ENCODE measurements around the gene EMP1.

EMP1 gene

DNA sequence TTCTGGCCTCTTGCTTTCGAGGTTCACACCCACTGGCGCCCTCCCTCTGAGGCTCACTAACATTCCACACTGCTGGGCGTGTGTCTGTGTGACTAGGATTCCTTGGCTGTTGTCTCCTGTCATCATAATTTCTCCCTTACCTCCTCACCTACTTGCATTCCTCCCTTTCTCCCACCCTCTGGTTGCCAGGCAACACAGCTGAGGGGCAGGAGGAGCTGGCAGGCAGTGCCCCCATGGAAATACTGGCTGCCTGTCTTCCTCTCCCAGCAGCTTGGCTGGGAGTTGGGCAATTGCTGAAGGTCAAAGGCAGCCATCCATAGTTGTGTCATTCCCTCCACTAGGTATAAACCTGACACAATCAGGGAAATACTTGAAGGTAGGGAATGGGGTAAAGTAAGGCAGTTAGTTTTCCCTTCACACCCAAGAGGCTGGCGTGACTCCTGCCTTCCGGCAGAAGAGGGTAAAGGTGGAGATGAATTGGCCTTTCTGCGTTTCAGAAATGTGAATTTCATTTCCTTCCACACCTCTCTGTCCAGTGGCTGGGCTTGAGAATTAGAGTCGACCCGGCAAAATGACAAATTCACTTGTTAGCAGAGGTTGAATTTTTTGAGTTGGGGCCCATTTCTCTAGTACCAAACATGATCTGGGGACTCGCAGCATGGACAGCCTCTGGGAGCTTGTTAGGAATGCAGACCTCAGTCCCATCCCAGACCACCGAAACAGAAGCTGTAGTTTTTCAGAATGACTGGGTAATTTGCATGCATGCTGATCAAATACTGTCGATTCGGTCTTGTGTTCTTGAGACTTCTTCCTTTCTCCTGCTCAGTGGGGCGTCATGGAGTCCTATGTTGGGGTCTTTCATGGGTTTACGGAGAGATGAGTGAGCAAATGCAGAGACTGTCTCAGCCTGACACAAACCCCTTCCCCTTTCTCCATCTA, 24.3 kb upstream of the EMP1 start:
- DNase-seq = peak in 4 of 56 donors; percentile 3 to 11 (median 4)

DNA sequence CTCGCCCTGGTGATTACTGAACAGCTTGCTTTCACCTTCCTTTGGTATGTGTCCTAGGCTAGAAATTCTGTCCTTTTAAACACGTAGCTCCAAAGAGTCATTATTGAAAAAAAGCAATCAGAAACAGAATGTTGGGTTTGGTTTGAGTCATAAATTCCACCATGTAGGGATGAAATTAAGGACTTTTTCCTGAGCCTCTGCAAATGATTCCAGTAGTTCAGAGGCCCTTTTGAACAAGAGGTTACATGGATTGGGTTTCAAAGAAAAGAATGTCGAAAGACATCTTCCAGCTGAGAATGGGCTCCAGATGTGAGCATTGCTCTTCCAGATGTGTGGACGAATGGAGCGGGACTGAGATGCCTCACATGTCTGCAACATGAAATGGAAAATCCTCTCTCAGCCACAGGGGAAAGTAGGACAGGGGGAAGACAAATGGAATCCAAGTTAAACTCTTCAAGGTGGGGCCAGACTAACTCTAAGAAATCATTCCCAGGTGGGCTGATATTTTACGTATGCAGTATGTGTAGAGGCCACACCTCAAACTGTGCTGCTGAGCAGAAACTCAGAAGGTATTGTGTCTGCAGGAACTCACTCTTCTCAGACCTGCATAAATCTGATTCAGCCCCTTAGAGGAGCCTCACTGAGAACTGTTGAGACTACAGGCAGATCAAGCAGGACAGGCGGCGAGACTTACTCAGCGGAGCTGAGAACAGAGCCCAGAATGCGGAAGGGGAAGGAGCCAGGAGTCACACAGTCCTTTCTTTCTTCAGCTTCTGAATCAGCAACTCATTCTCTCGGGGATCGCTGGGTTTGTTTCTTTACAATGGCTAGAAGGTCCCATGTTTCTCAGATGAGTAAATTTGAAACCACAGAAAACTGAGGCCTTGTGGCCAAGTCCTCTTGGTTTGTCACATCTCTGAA, 23.3 kb upstream of the EMP1 start:
- DNase-seq = peak in 20 of 56 donors; percentile 5 to 56 (median 20)

DNA sequence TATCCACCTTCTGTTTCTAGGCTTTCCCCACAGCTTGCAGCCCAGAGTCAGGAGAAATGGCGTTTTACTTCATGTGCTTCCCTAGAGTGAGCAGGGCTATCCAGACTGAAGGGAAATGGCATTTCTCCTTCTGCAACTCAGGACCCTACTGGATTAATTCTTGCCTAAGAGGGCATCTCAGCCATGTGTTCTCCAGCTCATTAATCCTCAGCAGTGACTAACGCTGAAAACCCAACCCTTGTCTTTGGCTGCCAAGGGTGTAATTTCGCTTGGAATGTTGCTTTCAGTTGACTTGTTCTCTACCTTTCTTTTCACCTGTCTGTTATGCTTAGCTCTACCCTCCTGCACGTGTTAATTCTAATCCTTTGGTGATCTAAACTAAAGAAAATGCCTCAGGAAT, 21.0 kb upstream of the EMP1 start:
- DNase-seq = no peak

DNA sequence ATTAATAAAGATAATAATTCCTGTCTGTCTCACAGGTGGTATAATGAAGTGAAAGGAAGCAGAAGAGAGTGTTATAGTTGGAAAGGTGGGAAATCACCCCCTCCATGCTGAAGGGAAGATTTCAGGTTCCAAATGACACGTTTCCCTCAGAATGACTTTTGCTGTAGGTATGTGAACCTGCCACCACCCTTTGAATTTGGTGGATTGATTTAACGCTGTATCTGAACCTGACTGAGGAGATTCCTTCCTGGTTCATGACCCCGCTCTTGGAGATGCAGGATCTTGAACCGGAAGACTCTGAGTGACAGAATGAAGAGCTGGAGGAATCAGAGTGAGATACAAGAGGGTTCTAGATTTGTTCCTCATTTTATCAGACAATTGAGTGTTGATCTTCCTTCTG, 20.3 kb upstream of the EMP1 start:
- DNase-seq = no peak

DNA sequence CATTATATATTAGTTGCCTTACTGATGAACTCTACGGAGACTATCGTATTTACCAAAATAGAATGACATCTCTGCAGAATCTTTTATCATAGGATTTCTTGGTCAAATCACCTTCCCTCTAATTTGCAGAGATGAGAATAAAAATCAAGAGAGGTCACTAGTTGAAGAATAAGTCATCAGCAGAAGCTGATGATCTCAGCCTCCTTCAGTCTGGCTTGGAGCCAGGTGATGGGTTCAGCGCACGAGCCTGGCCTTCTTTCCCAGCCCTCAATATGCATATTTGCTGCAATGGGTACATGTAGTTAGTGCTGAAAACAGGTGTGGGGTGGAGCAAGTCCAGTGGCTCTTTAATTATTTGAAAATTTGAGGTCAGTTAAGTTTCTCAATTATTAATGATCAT, 19.2 kb upstream of the EMP1 start:
- no peak for DNase-seq

DNA sequence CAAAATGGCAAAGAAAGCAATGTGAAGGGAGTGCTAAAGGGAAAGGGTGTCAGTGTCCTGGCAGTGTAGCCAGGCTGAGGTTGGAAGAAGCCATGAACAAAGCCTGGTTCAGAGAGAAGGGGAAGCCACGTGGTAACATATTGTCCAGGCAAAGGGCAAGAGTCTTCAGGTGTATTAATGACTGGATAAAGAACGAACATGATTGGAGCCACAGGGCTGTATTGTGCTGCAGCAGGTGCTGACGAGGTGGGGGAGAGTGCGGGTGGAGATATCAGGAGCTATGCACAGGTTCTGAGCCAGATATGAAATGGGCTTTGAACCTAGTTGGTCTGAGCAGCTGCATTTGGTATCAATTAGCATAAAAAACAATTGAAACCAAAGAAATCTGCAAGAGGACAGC, 18.6 kb upstream of the EMP1 start:
- no peak for DNase-seq

DNA sequence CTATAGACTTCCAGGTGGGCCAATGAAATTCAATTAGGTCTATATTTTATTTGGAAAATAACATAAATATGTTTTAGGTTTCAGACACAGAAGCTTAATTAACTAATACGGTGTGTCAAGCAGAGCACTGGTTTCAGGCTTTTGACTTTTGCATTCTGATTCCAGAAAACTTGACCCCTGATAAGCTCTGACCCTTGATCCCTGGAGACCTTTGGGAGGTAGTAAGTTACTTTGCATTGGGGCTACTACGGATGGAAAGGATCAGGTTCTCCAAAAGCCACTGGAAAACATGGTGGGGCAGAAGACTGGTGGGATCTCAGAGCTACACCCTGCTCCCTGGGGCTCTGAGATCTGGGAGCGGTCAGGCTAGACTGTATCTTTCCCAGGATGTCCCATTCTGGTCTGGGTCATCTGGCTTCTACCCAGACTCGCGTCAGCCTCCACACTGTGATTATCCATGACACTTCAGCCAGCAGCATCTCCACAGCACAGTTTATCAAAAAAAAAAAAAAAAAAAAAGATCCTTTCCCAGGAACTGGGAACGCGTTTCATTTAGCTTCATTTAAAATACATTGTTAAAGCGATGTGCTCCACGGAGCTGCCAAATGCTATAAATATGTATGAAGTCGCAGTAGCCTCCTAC, 17.8 kb upstream of the EMP1 start:
- DNase-seq = peak in 2 of 56 donors; percentile 16 to 23

DNA sequence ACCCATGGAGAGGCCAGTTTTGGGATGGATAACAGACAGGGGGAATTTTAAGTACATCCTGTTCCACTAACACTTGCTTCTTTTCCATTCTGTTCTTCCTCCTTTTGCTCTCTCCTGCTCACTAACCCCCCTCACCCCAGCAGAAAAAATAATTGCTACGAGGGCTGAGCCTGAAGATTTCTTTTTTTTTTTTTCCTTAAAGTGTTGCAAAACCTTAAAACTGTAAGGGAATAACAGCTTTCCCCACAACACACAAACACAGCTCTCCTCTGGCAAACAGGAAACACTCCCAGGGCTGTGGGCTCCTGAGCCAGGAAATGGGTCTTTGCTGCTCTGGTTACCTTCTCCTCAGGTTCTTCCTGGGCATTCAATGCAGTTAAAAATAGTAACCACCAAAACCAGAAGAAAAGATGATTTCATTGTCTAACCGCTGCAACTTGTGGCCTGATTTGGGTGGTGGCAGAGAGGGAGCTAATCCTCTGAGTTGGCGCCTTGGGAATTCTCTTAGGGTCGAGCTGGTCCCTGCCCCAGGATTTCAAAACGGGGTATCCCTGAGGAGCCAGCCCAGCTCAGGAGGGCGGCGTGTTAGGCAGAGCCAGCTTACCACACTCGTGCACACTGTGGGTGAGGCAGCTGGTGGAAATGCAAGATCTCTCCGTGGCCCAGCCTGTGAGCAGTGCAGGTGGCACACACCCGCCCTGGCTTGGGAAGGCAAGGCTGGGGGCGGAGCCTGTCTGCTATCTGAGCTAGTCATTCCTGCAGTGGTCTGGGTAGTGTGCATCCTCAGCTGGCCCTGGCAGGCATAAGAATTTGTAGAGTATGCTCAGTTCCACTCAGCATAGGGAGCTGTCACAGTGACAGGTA, 17.1 kb upstream of the EMP1 start:
- peak in 3 of 56 donors; percentile 14 to 42 (median 24) for DNase-seq

DNA sequence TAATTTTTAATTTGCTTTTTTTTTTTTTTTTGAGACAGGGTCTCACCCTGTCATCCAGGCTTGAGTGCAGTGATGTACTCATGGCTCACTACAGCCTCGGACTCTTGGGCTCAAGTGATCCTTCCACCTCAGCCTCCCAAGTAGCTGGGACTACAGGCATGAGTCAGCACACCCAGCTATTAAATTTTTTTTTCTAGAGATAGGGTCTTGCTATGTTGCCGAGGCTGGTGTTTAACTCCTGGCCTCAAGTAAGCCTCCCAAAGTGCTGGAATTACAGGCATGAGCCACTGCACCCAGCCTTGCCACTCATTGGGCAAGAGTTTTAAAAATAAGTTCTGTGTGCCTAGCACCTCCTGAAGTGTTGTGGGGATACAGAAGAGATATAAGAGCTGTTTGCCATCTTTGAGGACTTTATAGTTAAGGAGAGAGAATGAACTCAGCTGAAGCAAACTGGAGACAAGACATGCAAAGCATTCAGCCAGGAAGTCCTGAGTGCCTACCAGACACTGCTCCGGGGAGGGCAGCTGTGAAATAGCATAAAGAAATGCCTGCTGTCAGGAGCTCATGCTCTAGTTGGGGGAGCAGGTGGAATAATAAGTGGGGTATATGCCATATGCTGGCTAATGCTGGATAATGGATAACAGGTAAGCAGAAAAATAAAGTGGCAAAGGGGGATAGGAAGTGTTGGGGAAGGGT, 15.0 kb upstream of the EMP1 start:
- DNase-seq = no peak

DNA sequence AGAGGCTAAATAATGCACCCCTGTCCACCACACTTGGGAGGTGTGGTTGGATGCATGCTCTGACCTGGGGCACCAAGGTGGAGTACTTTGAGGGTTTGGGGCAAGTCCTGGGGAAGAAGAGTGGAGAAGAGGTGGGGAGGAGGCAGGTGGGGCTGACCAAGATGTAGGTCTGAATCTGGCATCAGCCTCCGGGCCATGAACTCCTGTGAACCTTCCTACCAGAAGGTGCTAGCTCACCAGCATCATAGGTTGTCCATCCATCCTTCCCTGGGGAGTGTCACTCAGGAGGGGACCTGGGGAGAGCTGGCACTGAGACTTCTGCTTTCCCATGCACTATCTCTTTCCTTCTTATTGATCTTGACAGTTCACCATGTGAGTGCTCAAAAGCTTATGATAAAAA, 13.6 kb upstream of the EMP1 start:
- DNase-seq = no peak

DNA sequence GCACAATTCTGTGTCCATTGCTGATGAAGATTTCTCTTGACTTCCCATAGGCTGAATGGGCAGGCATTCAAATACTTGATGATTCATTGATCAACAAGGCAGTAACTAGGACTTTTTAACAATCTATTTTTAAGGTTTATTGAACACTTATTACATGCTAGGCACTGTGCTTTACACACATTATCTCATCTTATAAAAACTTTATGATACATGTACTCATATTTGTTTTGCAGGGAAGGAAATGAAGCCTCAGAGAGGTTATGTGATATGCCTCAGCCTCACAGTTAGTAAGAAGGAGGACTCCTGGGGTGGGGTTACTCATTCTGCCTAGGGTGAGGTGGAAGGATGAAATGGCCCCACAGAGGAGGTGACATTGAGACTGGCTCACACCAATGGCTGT, 12.9 kb upstream of the EMP1 start:
- no peak for DNase-seq

DNA sequence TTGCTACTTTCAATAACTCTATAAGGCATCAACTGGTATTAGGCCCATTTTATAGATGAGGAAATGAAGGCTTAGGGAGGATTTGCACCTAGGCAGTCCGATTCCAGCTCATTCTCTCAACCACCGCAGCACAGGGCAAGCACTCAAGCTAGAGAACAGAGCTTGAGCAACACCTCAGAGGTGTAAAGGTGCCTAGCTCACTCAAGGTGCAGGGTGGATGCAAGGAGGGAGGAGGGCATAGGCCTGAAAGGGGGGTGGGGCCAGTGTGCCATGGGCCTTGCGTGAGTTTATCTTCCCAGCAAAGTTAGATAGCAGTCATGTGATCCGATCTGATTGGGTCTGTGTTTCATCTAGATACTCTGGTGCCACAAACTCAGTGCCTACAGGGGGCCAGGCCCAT, 10.2 kb upstream of the EMP1 start:
- DNase-seq = no peak

DNA sequence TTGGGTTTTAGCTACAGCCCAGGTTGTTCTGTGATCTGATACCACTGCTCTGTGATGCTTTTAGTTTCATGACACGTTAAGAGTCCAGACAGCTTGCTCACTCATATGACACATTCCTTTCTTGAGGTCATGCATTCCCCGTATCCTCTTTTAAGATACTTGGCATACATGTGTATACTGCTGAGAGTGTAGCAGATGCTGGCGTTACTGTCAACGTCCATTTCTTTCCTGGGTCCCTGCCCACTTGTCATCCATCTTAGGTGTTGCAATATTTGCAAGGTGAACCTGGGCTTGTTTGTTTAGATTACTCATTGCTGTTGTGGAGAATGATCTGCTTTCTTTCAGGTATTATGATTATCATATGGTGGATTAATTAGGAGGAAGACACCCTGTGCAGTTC, 9.1 kb upstream of the EMP1 start:
- DNase-seq = no peak

DNA sequence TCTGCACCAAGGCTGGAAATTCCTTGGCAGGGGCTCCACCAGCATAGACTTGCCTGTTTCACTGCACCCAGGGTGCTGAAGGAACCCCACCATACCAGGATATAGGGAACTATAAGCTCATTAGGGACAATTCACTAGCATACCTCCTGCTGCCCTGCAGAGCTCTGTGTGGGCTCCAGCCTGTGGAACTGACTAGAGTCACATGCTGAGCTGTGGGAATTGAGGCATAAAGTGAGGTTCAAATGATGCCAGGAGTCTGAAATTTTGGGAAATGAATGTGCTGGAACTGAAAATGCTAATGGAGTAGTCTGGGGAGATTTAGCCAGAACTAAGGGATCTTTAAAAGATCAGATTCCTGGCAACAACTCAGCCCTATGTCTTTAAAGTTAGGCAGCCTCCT, 7.3 kb upstream of the EMP1 start:
- DNase-seq = no peak

DNA sequence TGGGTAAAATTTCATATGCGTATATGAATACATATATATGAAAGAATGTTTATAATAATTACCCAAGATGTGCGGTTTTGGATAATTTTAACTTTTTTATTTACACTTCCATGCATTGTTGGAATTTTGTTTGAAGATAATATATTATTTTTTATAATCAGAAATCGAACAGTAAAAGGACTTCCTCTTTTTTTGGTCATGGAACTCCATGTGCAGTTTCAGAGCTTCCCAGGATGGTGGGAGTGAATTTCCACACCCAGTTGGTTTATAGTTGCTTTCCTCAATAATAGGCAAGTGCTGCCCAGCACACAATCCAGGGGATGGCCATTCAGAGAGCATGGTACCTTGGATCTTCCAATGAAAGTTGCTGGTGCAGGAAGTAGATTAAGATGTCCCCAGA, 6.3 kb upstream of the EMP1 start:
- no peak for DNase-seq

DNA sequence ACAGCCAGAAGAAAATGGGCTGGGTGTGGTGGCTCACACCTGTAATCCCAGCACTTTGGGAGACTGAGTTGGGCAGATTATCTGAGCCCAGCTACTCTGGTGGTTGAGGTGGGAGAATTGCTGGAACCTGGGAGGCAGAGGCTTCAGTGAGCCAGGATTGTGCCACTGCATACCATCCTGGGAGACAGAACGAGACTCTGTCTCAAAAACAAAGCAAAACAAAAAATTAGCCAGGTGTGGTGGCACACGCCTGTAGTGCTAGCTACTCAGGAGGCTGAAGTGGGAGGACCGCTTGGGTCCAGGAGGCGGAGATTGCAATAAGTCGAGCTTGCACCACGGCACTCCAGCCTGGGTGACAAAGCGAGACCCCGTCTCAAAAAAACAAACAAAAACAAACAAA, 3.8 kb upstream of the EMP1 start:
- DNase-seq = no peak

DNA sequence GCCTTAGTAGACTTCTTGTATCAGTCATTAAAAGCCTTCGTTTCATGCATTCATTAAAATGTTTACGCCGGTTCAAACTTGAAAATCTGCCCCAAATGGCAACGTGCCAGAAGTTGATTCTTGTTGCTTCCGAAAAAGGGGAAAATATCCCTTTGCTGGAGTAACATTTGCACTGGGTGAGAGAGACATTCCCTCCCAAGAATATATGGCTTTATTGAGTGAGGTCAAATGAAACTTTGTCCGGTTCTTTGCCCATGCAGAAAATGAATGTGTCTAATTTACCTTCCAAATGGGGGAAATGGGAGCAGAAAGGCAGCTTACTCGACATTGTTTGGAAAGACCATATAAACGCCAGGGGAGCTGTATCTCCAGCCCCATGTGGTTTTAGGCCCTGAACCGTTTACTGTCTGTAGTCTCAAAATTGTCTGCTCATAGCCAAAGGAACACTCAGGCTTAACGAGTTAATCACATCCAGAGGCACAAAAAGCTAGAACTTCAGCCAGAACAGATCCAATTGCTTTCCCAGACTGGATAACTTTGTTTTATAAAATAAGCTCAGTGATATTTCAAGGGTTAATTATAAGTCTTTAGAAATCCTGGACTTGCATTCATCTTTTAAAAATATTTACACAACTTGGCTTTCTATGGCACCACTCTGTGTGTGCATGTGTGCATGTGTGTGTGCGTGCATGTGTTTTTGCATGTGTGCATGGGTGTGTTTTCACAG, 2.9 kb upstream of the EMP1 start:
- peak in 3 of 56 donors; percentile 9 to 27 (median 16) for DNase-seq

DNA sequence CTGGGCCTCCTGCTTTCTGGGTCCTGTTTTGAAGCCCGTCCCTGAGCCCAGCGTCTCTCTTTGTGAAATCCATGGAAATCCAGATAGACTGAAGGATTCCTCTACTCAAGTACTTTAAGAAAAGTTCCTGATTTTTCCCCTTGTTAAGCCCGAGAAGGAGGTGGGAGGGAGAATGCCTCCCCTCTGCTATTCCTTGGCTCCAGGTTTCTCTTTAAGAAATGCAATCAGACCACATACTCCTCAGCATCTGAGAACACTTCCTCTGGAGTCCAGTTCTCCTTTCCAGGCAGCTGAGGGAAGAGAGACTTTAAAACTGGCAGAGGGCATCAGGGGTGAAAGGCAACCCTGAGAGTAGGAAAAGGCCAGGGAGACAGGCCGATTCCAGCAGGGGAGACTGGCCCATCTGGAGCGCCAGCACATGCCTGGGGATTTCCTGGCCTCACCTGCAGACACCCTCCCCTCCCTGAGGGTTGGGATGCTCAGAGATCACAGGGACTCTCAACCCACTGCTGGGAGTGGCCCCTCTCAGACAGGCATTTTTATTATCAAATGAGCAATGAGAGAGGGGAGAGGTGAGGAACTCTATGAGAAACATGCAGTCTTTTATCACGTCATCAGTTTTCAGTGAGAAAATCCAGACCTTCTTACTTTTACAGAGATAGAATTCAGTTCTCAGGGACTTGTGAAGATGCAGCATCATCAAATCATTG, 2.0 kb upstream of the EMP1 start:
- DNase-seq = no peak

DNA sequence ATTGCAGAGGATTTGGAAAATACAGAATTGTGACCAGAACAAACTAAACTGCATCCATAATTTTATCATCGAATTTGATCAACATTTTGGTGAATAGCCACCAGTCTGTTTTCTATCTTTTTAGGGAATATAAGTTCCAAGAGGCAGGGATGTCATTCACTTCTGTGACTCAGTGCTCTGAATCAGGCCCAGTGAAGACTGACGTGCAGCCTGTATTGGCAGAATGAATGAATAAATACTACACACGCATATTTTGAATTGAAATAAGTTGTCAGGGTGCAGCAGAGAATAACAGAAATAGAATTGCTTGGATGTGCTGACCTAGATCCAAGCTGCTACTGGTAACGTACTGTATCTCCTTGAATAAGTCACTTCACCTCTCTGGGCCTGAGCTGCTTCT, 1.3 kb upstream of the EMP1 start:
- no peak for DNase-seq

Measured in amygdala (tissue), 56 donors.